PC-9 (cell line): ENCODE data around the gene KRT73. TPM values are rescaled to one million over a fixed set of nuclear protein-coding genes. Genes with fewer than 3 reads are reported as not detected.

Source experiments
- BruUV-seq: library from RNA; stranded (reverse); fragments of 400-500 nt; replicated peaks from 2 replicates; lab custom pipeline; 2021; lab: Mats Ljungman, UMichigan
- CTCF ChIA-PET: fragments of 300-600 bp; sonication (Branson Sonifier 250); formaldehyde crosslinking; loops from one replicate; lab custom pipeline; 2022; ENCODE audit warnings: antibody characterized with exemption; lab: Charles Lee
- POLR2A ChIA-PET: fragments of 300-600 bp; sonication (Branson Sonifier 250); formaldehyde crosslinking; loops from one replicate; lab custom pipeline; 2022; ENCODE audit warnings: antibody characterized with exemption; ENCODE audit not compliant: unreplicated experiment; lab: Charles Lee
- DNase-seq, 2 experiments: peaks; one replicate each; pipeline versions ENCODE4 v3.0.0 to v3.0.0-alpha.2; 2015 to 2022; ENCODE audit warnings: mixed read lengths in 1 of 2
- H2AFZ ChIP-seq: fragments of 200-600 bp; sonication (generic); 2 replicates; pipeline ENCODE4 v1.8.1; 2017; ENCODE audit warnings: antibody characterized with exemption
- H3F3A ChIP-seq: fragments of 200-600 bp; sonication (generic); 2 replicates; pipeline ENCODE4 v1.8.1; 2017; ENCODE audit warnings: antibody characterized with exemption, mild to moderate bottlenecking, low read depth; ENCODE audit not compliant: insufficient read depth
- H3K27ac ChIP-seq: fragments of 200-600 bp; sonication (generic); 2 replicates; pipeline ENCODE4 v1.6.1; 2016; ENCODE audit warnings: mixed run types
- H3K27me3 ChIP-seq: fragments of 200-600 bp; sonication (generic); 2 replicates; pipeline ENCODE4 v1.6.1; 2016; ENCODE audit warnings: low read depth, mixed run types; ENCODE audit not compliant: insufficient read depth
- H3K36me3 ChIP-seq: fragments of 200-600 bp; sonication (generic); 2 replicates; pipeline ENCODE4 v1.6.1; 2016; ENCODE audit warnings: low read depth, mixed run types
- H3K4me1 ChIP-seq: fragments of 200-600 bp; sonication (generic); replicated peaks from 2 replicates; pipeline ENCODE4 v1.6.1; 2016; ENCODE audit warnings: mixed run types; ENCODE audit not compliant: insufficient read depth
- H3K4me2 ChIP-seq: fragments of 200-600 bp; sonication (generic); 2 replicates; pipeline ENCODE4 v1.6.1; 2017; ENCODE audit warnings: mixed run types
- H3K4me3 ChIP-seq: fragments of 200-600 bp; sonication (generic); 2 replicates; pipeline ENCODE4 v1.6.1; 2016; ENCODE audit warnings: mixed run types
- H3K79me2 ChIP-seq: fragments of 200-600 bp; sonication (generic); 2 replicates; pipeline ENCODE4 v1.6.1; 2017; ENCODE audit warnings: low read depth, mixed run types
- H3K9me2 ChIP-seq: fragments of 200-600 bp; sonication (generic); 2 replicates; pipeline ENCODE4 v1.8.1; 2017; ENCODE audit warnings: mild to moderate bottlenecking; ENCODE audit not compliant: insufficient read depth
- H3K9me3 ChIP-seq: fragments of 200-600 bp; sonication (generic); 2 replicates; pipeline ENCODE4 v1.8.1; 2016; ENCODE audit warnings: low read depth; ENCODE audit not compliant: insufficient read depth
- H4K20me1 ChIP-seq: fragments of 200-600 bp; sonication (generic); 2 replicates; pipeline ENCODE4 v1.8.1; 2017; ENCODE audit not compliant: insufficient read depth
- EZH2 ChIP-seq: fragments of 200-600 bp; sonication (generic); IDR thresholded peaks from 2 replicates; pipeline ENCODE4 v1.8.0; 2017; ENCODE audit warnings: antibody characterized with exemption, low read depth
- intact Hi-C: fragments of 100-400 bp; cut with micrococcal nuclease; formaldehyde crosslinking; loops from one replicate; pipeline ENCODE4 v1.10.0; 2022; ENCODE audit not compliant: unreplicated experiment
- total RNA-seq: library from RNA; stranded (reverse); gene quantifications from 2 replicates; pipeline ENCODE4 v1.2.3, GENCODE V29; 2021
- TF ChIP-seq, protein P1 (sequence below): fragments of 200-600 bp; sonication (generic); conservative IDR thresholded peaks from 2 replicates; pipeline ENCODE4 v1.6.1; 2017; ENCODE audit warnings: mixed run types, antibody characterized with exemption, mild to moderate bottlenecking, moderate library complexity

The KRT73 gene
- total RNA-seq, 1 experiment from 2014 or later: not detected

DNA sequence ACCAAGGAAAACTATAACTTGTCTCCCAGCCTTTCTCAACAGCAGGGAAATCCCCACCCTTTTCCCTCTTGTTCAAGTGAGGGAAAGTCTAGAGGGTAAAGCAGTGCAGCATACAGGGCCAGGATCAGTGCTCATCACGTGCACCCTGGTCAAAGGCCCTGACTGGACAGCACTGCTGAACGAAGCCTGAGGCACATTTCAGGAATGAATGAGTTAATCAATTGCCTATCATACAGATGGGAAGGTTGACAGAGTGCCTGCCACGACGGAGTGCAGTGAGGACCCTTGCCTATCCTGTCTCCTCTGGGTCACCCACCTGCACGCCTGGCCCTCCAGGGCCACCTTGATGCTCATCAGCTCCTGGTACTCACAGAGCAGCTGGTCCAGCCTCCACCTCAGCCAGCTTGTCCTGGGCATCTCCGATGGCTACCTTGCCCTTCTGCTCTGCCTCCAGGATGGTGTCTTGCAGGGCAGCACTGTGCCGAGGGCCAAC, 11.7 kb upstream of the KRT73 start:
- Histone ChIP-seq H3F3A (no peaks in the 10 kb centered on the region), H4K20me1 (no peaks in the 10 kb centered on the region), H3K9me3 (no peaks in the 10 kb centered on the region), H3K4me1 (no peaks in the 10 kb centered on the region; the same call in 1 of the 2 replicates), H2AFZ (no peak overlapping the region), H3K79me2 (no peaks in the 10 kb centered on the region), H3K9me2 (no peaks in the 10 kb centered on the region), H3K4me3 (no peak overlapping the region), H3K4me2 (no peak overlapping the region), H3K27ac (no peak overlapping the region), H3K27me3 (no peaks in the 10 kb centered on the region), H3K36me3 (no peaks in the 10 kb centered on the region)
- intact Hi-C loops: no loop called here
- DNase-seq: no peak
- TF ChIP-seq EZH2: no peak
- TF ChIP-seq, protein P1, sequence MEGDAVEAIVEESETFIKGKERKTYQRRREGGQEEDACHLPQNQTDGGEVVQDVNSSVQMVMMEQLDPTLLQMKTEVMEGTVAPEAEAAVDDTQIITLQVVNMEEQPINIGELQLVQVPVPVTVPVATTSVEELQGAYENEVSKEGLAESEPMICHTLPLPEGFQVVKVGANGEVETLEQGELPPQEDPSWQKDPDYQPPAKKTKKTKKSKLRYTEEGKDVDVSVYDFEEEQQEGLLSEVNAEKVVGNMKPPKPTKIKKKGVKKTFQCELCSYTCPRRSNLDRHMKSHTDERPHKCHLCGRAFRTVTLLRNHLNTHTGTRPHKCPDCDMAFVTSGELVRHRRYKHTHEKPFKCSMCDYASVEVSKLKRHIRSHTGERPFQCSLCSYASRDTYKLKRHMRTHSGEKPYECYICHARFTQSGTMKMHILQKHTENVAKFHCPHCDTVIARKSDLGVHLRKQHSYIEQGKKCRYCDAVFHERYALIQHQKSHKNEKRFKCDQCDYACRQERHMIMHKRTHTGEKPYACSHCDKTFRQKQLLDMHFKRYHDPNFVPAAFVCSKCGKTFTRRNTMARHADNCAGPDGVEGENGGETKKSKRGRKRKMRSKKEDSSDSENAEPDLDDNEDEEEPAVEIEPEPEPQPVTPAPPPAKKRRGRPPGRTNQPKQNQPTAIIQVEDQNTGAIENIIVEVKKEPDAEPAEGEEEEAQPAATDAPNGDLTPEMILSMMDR: no peak
- ChIA-PET CTCF (interaction anchor here (0.6 kb wide), 1 partner anchor 602 kb away, joined by 16 read pairs; no protein-coding TSS in a partner anchor), POLR2A (no interaction called here)
- BruUV-seq: no TSS peak

DNA sequence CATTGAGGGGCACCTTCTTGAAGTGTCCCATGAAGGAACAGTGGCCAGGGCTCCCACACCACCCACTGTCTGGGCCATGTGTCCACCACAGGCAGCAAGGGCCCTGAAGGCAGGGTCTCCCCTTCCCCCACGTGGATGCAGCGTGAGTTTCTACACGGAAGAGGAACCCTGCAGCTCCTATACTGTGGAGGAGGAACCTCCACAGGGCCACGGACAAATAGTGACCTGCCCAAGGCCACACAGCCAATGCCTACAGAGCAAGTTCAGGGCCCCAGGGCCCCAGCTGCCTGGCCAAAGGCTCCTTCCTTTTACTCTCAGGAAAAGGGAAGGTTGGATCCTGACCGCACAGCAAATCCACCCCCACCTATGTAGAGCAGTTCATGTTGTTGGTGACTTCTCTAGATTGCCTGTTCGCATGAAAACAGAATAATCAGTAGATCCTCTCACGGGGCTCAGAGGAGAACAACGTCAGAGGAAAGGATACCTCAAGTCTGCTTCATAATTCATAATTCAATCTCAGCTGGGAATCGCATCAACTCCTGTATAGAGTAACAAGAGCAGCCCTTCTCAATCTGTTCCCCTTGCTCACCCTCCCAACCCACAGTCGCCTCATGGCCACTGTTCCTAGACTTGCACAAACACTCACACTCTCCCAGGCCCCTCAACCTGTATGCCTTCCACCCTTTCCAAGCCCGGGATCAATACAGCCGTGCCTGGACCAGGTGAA, 11.1 kb upstream of the KRT73 start:
- BruUV-seq: no TSS peak
- no peaks in the 10 kb centered on the region for H4K20me1 ChIP-seq
- no peak overlapping the region for H3K27ac ChIP-seq
- POLR2A ChIA-PET: no interaction called here
- CTCF ChIA-PET: no interaction called here
- TF ChIP-seq, protein P1: no peak
- TF ChIP-seq EZH2: no peak
- no peaks in the 10 kb centered on the region for H3K9me2 ChIP-seq
- no peaks in the 10 kb centered on the region; the same call in 1 of the 2 replicates for H3K4me1 ChIP-seq
- no peak for DNase-seq
- H3K4me3 ChIP-seq: no peak overlapping the region
- no peaks in the 10 kb centered on the region for H3K36me3 ChIP-seq
- H3K4me2 ChIP-seq: no peak overlapping the region
- no peak overlapping the region for H2AFZ ChIP-seq
- intact Hi-C loops: no loop called here
- H3K27me3 ChIP-seq: no peaks in the 10 kb centered on the region
- H3K9me3 ChIP-seq: no peaks in the 10 kb centered on the region
- H3F3A ChIP-seq: no peaks in the 10 kb centered on the region
- no peaks in the 10 kb centered on the region for H3K79me2 ChIP-seq

DNA sequence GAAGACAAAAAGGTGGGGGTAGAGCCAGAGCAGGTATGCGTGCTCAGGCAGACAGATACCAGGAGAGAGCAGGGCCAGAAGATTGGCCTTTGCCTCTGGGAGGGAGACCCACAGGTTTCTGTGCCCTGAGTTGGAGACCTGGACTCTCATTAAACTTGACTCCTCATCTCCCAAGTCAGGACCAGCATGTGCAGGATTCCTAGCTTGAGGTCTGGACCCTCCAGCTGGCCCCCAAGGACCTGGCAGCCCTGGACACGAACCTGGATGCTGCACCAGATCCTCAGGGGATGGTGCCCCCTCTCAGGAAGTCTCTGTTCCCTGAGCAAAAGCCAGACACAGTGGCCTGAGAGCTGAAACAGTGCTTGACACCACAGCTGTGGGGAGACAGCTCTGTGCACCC, 10.5 kb upstream of the KRT73 start:
- no TSS peak for BruUV-seq
- no peaks in the 10 kb centered on the region for H3K36me3 ChIP-seq
- intact Hi-C loops: no loop called here
- POLR2A ChIA-PET: no interaction called here
- H3F3A ChIP-seq: no peaks in the 10 kb centered on the region
- TF ChIP-seq, protein P1: no peak
- TF ChIP-seq EZH2: no peak
- no peak overlapping the region for H3K27ac ChIP-seq
- no peaks in the 10 kb centered on the region; the same call in 1 of the 2 replicates for H3K4me1 ChIP-seq
- no peak overlapping the region for H3K4me3 ChIP-seq
- no peak overlapping the region for H2AFZ ChIP-seq
- no peaks in the 10 kb centered on the region for H3K9me2 ChIP-seq
- H4K20me1 ChIP-seq: no peaks in the 10 kb centered on the region
- H3K4me2 ChIP-seq: no peak overlapping the region
- no peak for DNase-seq
- CTCF ChIA-PET: no interaction called here
- no peaks in the 10 kb centered on the region for H3K27me3 ChIP-seq
- no peaks in the 10 kb centered on the region for H3K9me3 ChIP-seq
- H3K79me2 ChIP-seq: no peaks in the 10 kb centered on the region
